T-helper 17 cell (primary cell): ENCODE measurements around the gene C1orf122. TPM values are rescaled to one million over a fixed set of nuclear protein-coding genes. Genes with fewer than 3 reads are reported as not detected.

Source experiments
- ATAC-seq: fragments of 150-1000 bp; cut with Tn5 transposase; 2 replicates; pipeline ENCODE4 v1.10.0; 2021; ENCODE audit warnings: mild to moderate bottlenecking, moderate library complexity
- DNase-seq, 3 donors: peaks; one replicate each; pipeline versions ENCODE4 v3.0.0 to v3.0.0-alpha.2; 2020 to 2021
- H3K9me3 ChIP-seq: one replicate; pipeline ENCODE4 v1.7.0; 2013; ENCODE audit warnings: low read length, mild to moderate bottlenecking; ENCODE audit not compliant: control insufficient read depth, poor library complexity, severe bottlenecking
- H3K27ac Mint-ChIP-seq: one replicate; pipeline ENCODE4 v1.8.0; 2022; ENCODE audit warnings: mild to moderate bottlenecking, moderate library complexity, mixed read lengths
- H3K27me3 Mint-ChIP-seq: one replicate; pipeline ENCODE4 v1.8.0; 2022; ENCODE audit warnings: mixed read lengths
- H3K36me3 Mint-ChIP-seq: one replicate; pipeline ENCODE4 v1.8.0; 2022; ENCODE audit warnings: low read depth, mixed read lengths
- H3K4me1 Mint-ChIP-seq: one replicate; pipeline ENCODE4 v1.8.0; 2022; ENCODE audit warnings: mild to moderate bottlenecking, mixed read lengths
- H3K4me3 Mint-ChIP-seq: one replicate; pipeline ENCODE4 v1.8.0; 2022; ENCODE audit warnings: mild to moderate bottlenecking, moderate library complexity, mixed read lengths
- total RNA-seq, 4 donors: library from RNA in 2 of 4; stranded (reverse) in 2 of 4; gene quantifications; one replicate each; pipeline ENCODE4 v1.2.3 and lab custom pipeline; 2022 to 2026

C1orf122 gene
- total RNA-seq, 2 donors from 2014 or later: 13.0 to 13.2 TPM

DNA sequence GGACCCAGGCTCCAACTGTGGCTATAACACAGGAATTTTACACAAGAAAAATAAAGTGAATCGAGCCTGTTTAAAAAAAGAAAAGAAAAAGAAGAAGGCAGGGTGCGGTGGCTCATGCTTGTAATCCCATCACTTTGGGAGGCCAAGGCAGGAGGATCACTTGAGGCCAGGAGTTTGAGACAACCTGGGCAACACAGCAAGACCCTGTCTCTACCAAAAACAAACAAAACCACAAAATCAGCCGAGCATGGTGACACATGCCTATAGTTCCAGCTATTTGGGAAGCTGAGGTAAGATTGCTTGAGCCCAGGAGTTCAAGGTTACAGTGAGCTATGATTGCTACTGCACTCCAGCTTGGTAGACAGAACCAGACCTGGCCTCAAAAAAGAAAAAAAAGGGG, 34.1 kb downstream of the C1orf122 start:
- ATAC-seq (no peak), DNase-seq (no peak)
- no peak overlapping the region for H3K4me3 Mint-ChIP-seq
- no peak overlapping the region for H3K27ac Mint-ChIP-seq
- H3K9me3 ChIP-seq: no peaks in the 10 kb centered on the region
- peaks cover 30% of the 10 kb centered on the region for H3K4me1 Mint-ChIP-seq
- no peaks in the 10 kb centered on the region for H3K27me3 Mint-ChIP-seq
- peaks cover 10% of the 10 kb centered on the region for H3K36me3 Mint-ChIP-seq

DNA sequence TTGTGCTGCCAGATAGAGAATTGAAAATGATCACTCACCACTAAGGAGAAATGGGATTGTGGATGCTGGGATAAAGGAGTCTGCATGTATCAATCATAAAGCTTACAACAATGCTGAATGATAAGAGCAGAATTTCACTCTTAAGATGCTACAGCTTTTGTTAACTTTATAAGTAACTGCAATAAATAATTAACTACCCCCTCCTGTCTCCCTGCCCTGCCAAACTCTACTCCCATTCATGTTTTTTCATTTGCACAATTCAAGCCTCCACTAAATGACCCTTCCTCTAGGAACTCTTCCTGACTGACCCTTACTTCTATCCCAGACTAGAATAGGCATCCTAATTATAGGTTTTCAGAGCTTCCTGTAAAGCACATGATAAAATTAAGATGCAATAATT, 36.9 kb downstream of the C1orf122 start:
- no peaks in the 10 kb centered on the region for H3K27me3 Mint-ChIP-seq
- no peak overlapping the region for H3K4me3 Mint-ChIP-seq
- H3K36me3 Mint-ChIP-seq: peaks cover 8% of the 10 kb centered on the region

DNA sequence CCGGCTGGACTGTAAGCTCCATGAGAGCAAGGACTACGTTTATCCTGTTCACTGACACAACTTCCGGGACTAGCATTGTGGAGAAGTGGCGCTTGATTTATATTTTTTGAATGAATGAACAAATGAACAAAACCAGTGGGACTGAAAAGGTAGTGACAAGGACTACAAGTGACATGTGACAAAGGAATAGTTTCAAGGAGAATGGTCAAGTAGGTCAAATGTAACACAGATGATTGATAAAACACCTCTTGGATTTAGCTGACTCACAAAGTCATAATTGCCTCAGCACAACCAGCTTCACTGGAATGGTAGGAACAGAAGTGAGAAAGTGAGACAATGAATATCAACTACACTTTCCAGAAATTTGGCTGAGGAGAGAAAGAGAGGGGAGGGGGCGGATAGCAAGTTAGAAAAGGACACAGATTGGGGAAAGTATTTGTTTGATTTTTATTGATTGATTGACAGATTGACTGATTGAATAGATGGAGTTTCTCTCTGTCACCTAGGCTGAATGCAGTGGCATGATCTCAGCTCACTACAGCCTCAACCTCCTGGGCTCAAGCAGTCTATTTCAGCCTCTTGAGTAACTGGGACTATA, 37.6 kb downstream of the C1orf122 start:
- Mint-ChIP-seq H3K27me3 (no peaks in the 10 kb centered on the region), H3K27ac (no peak overlapping the region), H3K36me3 (peaks cover 8% of the 10 kb centered on the region), H3K4me1 (peaks cover 40% of the 10 kb centered on the region), H3K4me3 (no peak overlapping the region)
- no peak for DNase-seq
- H3K9me3 ChIP-seq: no peaks in the 10 kb centered on the region
- ATAC-seq: no peak

More for the DNA sequence above, 36.9 kb downstream of the C1orf122 start:
- peak overlapping the region; percentile 9 for H3K27ac Mint-ChIP-seq
- H3K4me1 Mint-ChIP-seq: peaks cover 40% of the 10 kb centered on the region
- no peaks in the 10 kb centered on the region for H3K9me3 ChIP-seq
- no peak for ATAC-seq
- no peak for DNase-seq

DNA sequence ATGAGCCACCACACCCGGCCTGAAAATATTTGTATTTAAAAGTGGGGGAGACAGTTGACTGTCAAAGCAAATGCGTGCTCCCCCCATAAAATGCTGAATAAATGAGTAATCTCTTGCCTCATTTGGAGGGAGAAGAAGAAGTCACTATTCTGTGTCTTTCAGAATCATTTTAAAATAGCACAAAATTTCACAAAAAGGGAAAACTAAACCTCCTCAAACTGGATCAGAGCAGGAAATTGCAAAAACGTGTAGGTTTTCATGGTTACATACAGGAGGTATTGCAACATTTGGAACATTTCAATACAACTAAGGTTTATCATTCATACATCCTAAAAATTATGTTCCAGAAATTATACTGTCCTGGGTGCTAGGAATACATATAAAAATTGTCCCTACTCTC, 38.2 kb downstream of the C1orf122 start:
- no peaks in the 10 kb centered on the region for H3K27me3 Mint-ChIP-seq
- no peak for DNase-seq
- peak overlapping the region; percentile 75 for H3K27ac Mint-ChIP-seq
- H3K4me3 Mint-ChIP-seq: no peak overlapping the region
- peaks cover 40% of the 10 kb centered on the region for H3K4me1 Mint-ChIP-seq
- H3K9me3 ChIP-seq: no peaks in the 10 kb centered on the region
- peaks cover 8% of the 10 kb centered on the region for H3K36me3 Mint-ChIP-seq
- no peak for ATAC-seq

DNA sequence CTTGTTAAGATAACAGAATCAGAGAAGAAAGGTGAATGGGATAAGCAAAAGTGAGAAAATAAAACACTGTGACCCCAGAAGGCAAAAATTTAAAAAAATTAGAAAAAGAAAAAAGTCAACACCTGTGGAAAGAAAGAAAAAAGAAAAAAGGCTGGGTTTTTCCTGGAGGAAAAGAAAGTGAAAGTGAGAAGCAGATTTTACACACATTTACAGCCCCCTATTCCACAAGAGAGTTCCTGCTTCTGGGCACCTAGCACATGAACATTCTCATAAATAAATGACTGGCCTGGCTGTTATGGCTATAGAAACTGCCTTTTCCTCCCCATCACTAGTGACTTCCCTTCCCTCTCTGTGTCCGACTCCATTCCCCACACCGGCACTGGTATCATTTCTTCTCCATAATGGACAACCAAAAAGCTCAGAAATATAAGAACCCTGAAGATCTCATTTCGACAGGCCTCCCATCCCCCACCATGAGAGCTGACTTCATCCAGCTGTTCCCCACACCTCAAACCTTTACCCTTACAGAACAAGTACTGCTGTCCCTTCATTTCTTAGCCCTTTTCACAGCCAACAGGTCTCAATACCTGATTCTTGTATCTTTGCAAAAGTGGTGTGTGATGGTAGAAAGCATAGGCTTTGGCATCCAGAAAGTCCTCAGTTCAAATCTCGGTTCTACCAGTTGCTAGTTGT, 39.2 kb downstream of the C1orf122 start:
- H3K9me3 ChIP-seq: no peaks in the 10 kb centered on the region
- Mint-ChIP-seq H3K27ac (peak overlapping the region; percentile 75), H3K4me1 (peaks cover 36% of the 10 kb centered on the region)

DNA sequence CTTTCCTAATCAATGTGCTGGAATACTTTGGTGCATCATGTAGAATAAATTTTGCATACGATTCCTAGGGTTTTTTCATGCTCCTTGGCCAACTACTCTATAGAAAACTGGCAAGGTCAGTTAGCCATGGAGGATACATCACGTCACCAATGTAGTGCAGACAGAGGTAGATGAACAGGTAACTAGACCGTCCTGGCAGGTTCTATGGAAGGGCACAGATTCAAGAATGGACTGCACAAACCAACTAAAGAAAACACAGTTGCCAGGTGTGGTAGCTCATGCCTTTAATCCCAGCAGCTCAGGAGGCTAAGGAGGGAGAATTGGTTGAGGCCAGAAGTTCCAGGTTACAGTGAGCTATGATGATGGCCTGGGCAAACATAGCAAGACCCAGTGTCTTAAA, 41.9 kb downstream of the C1orf122 start:
- no peak overlapping the region for H3K27ac Mint-ChIP-seq

More for the DNA sequence above, 39.2 kb downstream of the C1orf122 start:
- Mint-ChIP-seq H3K4me3 (peak overlapping the region; percentile 63), H3K27me3 (no peaks in the 10 kb centered on the region), H3K36me3 (peaks cover 8% of the 10 kb centered on the region)
- no peak for ATAC-seq
- no peak for DNase-seq

DNA sequence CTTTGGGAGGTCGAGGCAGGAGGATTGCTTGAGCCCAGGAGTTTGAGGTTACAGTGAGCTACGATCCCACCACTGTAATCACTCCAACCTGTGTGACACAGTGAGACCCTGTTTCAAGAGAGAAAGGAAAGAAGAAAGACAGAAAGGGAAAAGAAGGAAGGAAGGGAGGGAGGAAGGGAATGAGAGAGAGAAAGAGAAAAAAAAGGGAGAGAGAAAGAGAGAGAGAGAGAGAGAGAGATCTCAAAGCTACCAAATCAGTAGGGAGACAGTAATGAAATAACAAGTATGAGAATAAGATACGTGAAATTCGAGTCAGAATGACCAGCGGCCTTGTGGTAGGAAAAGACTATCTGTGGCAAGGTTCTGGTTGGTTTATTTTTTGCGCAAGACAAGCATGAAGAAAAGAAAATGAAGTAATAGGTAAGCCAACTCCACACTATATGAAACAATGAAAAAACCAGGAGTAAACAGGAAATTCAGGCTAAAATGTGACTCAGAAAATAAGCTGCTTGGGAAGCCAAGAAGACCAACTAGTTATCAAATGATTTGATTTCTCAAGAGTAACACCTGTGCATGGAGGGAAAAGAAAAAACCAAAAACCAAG, 42.9 kb downstream of the C1orf122 start:
- ATAC-seq (no peak), DNase-seq (no peak)
- no peaks in the 10 kb centered on the region for H3K9me3 ChIP-seq
- Mint-ChIP-seq H3K27me3 (no peaks in the 10 kb centered on the region), H3K36me3 (no peaks in the 10 kb centered on the region), H3K27ac (no peak overlapping the region), H3K4me1 (peaks cover 32% of the 10 kb centered on the region), H3K4me3 (no peak overlapping the region)

More for the DNA sequence above, 41.9 kb downstream of the C1orf122 start:
- DNase-seq (no peak), ATAC-seq (no peak)
- peaks cover 5% of the 10 kb centered on the region for H3K36me3 Mint-ChIP-seq
- H3K9me3 ChIP-seq: no peaks in the 10 kb centered on the region
- H3K4me1 Mint-ChIP-seq: peaks cover 32% of the 10 kb centered on the region
- H3K27me3 Mint-ChIP-seq: no peaks in the 10 kb centered on the region
- no peak overlapping the region for H3K4me3 Mint-ChIP-seq

DNA sequence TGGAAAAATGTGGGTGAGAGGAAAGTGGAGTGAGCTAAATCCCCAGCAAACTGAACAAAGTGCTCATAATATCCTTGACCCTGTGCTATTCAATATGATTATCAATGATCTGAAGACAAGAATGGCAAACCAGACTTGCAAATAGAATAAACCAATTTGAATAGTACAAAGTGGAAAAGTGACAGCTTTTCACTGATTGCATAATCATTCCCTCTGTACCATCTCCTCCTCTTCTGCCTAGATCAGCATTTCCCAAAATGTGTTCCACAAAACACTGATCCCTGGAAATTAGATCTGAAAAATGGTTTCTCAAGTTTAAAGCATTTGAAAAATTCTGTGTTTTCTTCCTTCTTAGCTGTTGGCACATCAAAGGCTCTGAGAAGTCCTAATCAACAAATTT, 43.7 kb downstream of the C1orf122 start:
- Mint-ChIP-seq H3K36me3 (no peaks in the 10 kb centered on the region), H3K27ac (no peak overlapping the region), H3K4me3 (no peak overlapping the region), H3K4me1 (peaks cover 32% of the 10 kb centered on the region), H3K27me3 (no peaks in the 10 kb centered on the region)
- ATAC-seq (no peak), DNase-seq (no peak)
- no peaks in the 10 kb centered on the region for H3K9me3 ChIP-seq

DNA sequence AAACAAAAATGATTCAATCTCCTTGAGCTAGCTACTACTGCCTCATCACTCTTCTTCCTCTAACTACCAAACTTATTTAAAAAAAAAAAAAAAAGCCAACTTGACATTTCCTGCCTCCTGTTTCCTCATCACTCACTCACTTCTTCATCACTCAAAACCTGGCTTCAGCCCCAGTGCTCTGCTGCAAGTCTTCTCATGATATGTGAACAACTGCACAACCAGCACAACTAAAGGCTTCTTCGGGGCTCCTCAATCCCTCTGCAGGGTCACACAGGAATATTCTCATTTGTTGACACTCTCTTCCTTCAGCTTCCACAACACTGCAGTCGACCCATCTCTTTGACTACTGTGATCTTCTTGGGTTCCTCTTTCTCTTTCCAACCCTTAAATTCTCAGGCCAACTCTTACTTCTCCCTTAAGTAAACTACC, 44.2 kb downstream of the C1orf122 start:
- DNase-seq: no peak
- no peak for ATAC-seq
- no peaks in the 10 kb centered on the region for H3K9me3 ChIP-seq
- Mint-ChIP-seq H3K36me3 (no peaks in the 10 kb centered on the region), H3K4me3 (no peak overlapping the region), H3K27ac (no peak overlapping the region), H3K27me3 (no peaks in the 10 kb centered on the region), H3K4me1 (peaks cover 27% of the 10 kb centered on the region)

DNA sequence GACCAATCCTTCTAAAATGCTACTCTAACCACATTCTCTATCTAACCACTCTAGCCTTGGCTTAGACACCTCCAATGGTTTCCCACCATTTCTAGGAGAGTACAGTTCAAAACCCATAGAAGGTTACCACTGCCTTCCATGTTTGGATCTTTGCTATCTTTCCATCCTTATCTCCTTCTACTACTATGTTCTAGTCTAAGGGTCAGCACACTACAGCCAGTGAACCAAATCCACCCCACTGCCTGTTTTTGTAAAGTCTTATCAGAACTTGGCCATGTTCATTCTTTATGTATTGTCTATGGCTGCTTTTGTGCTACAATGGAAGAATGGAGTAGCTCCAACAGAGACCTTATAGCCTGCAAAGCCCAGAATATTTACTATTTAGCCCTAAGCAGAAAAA, 45.6 kb downstream of the C1orf122 start:
- Mint-ChIP-seq H3K36me3 (no peaks in the 10 kb centered on the region), H3K27me3 (no peaks in the 10 kb centered on the region), H3K4me3 (no peak overlapping the region), H3K27ac (no peak overlapping the region), H3K4me1 (peaks cover 27% of the 10 kb centered on the region)
- no peak for ATAC-seq
- no peaks in the 10 kb centered on the region for H3K9me3 ChIP-seq
- no peak for DNase-seq

DNA sequence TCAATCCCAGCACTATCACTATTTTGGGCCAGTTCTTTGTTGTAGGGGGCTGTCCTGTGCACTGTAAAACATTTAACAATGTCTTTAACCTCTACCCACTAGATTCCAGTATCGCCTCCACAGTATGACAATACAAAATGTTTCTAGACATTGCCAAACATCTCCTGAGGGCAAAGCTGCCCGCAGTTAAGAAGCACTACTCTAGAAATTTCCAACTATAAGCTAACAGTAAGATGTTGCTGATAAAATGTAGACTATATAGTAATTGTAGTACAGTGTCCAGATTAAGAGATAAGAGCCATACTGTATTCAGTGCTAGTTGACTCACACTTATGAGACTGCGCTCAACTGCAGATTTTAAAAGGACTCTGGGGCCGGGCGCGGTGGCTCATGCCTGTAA, 46.8 kb downstream of the C1orf122 start:
- Mint-ChIP-seq H3K36me3 (no peaks in the 10 kb centered on the region), H3K27ac (peak overlapping the region; percentile 47), H3K4me1 (peaks cover 28% of the 10 kb centered on the region), H3K27me3 (no peaks in the 10 kb centered on the region), H3K4me3 (no peak overlapping the region)
- DNase-seq: no peak
- no peaks in the 10 kb centered on the region for H3K9me3 ChIP-seq
- no peak for ATAC-seq
